ENCODE data around the gene ZBTB7C. TPM values are rescaled to one million over a fixed set of nuclear protein-coding genes. Genes with fewer than 3 reads are reported as not detected.

ZBTB7C gene
- total RNA-seq, 1 experiment from 2014 or later: not detected

DNA sequence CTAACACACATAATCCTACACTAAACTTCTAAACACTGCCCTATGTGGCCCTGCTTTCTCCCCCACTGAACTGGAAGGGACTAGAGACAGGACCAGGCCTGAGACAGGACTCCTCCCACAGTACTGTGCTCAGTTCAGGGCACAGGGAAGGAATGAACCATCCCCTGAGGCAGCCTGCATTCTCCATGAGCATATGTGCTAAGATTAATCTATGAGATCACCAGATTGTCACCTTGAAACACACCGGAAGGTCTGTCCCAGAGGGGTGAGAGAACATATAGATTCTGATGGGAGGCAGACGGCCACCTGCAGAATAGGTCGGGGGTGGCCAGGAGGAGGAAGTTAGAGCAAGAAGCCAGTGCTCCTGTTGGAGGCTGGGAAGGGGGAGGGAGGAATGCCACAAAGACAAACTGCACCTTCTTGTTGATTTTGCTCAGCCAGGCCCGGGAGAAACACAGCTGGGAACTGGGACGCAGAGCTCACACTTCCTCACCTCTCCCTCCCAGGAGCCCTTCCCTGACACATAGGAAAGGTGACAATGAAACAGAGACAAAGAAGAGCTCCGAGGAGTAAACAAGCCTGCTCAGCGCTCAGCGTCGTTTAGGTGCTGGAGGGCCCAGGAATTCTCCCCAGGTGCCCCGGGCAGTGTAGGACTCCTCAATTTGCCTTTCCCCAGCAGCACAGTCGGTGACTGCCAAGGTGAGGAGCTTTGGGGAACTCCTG, 52.1 kb downstream of the ZBTB7C start:
- H3K27me3 Mint-ChIP-seq (ENCODE audit: unreplicated experiment): peaks cover 96% of the 10 kb centered on the region
- no peaks in the 10 kb centered on the region for H3K4me1 Mint-ChIP-seq (ENCODE audit: low read depth, unreplicated experiment)
- no peak for DNase-seq
- BruUV-seq (replicated peaks): no TSS peak
- no peaks in the 10 kb centered on the region for H3K36me3 Mint-ChIP-seq (ENCODE audit: insufficient read depth, unreplicated experiment)
- no peak overlapping the region for H3K4me3 Mint-ChIP-seq (ENCODE audit: low read depth, unreplicated experiment)
- TF ChIP-seq, protein P1, sequence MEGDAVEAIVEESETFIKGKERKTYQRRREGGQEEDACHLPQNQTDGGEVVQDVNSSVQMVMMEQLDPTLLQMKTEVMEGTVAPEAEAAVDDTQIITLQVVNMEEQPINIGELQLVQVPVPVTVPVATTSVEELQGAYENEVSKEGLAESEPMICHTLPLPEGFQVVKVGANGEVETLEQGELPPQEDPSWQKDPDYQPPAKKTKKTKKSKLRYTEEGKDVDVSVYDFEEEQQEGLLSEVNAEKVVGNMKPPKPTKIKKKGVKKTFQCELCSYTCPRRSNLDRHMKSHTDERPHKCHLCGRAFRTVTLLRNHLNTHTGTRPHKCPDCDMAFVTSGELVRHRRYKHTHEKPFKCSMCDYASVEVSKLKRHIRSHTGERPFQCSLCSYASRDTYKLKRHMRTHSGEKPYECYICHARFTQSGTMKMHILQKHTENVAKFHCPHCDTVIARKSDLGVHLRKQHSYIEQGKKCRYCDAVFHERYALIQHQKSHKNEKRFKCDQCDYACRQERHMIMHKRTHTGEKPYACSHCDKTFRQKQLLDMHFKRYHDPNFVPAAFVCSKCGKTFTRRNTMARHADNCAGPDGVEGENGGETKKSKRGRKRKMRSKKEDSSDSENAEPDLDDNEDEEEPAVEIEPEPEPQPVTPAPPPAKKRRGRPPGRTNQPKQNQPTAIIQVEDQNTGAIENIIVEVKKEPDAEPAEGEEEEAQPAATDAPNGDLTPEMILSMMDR (IDR thresholded peaks at IDR 0.05; ENCODE audit: unreplicated experiment): no peak
- no peak overlapping the region for H3K27ac Mint-ChIP-seq (ENCODE audit: unreplicated experiment)
- H3K9me3 Mint-ChIP-seq (ENCODE audit: low read depth, unreplicated experiment): no peaks in the 10 kb centered on the region
- CTCF ChIA-PET: no interaction called here
- intact Hi-C loops (cut with micrococcal nuclease; ENCODE audit: unreplicated experiment): no loop called here

GRCh38 chr18:48356151-48356745, 52.9 kb downstream of the ZBTB7C start:
- peaks cover 100% of the 10 kb centered on the region for H3K27me3 Mint-ChIP-seq (ENCODE audit: unreplicated experiment)
- no peak overlapping the region for H3K4me3 Mint-ChIP-seq (ENCODE audit: low read depth, unreplicated experiment)
- no peak overlapping the region for H3K27ac Mint-ChIP-seq (ENCODE audit: unreplicated experiment)
- intact Hi-C loops (cut with micrococcal nuclease; ENCODE audit: unreplicated experiment): no loop called here
- H3K36me3 Mint-ChIP-seq (ENCODE audit: insufficient read depth, unreplicated experiment): no peaks in the 10 kb centered on the region
- TF ChIP-seq, protein P1 (IDR thresholded peaks at IDR 0.05; ENCODE audit: unreplicated experiment): no peak
- no peak for DNase-seq
- H3K9me3 Mint-ChIP-seq (ENCODE audit: low read depth, unreplicated experiment): no peaks in the 10 kb centered on the region
- H3K4me1 Mint-ChIP-seq (ENCODE audit: low read depth, unreplicated experiment): no peaks in the 10 kb centered on the region
- no TSS peak for BruUV-seq (replicated peaks)
- CTCF ChIA-PET: no interaction called here

DNA sequence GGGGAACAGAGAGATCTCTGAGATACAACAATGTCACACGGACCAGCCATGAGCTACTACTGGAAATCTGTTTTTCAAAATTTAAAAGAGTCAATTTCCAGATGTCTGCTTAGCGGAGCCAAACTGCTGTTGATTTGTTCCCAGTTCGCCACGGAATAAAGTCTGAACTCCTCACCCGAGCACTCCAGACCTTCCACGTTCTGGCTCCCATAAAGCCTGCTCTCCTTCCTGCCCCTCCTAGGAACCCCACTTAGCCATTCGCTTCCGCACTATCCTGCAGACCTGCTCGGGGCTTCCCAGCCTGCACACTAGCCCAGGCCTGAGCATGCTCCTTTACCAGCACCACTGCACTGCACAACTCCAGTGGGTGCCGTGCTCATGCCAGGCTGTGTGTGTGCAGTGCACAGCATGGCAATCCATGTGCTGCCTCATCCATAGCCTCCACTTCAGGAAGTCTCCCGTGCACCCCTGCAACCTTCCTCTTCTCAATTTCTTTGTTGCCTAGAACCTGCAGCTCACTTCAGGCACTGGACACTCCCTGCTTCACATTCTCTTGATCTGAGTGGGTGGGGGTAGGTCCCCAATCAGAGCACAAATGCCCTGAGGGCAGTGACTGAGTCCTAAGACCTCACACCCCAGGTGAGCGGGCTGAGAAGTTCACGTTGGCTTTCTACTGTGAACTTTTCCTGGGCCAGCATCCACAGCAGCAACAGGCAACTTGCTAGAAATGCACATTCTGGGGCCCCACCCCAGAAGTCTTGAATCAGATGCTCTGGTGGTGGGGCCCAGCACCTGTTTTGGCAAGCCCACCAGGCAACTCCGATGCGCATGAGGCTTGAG, 53.7 kb downstream of the ZBTB7C start:
- Mint-ChIP-seq H3K4me3 (ENCODE audit: low read depth, unreplicated experiment) (no peak overlapping the region), H3K9me3 (ENCODE audit: low read depth, unreplicated experiment) (no peaks in the 10 kb centered on the region), H3K27ac (ENCODE audit: unreplicated experiment) (no peak overlapping the region), H3K36me3 (ENCODE audit: insufficient read depth, unreplicated experiment) (no peaks in the 10 kb centered on the region), H3K4me1 (ENCODE audit: low read depth, unreplicated experiment) (no peaks in the 10 kb centered on the region), H3K27me3 (ENCODE audit: unreplicated experiment) (peaks cover 100% of the 10 kb centered on the region)
- CTCF ChIA-PET: no interaction called here
- TF ChIP-seq, protein P1 (IDR thresholded peaks at IDR 0.05; ENCODE audit: unreplicated experiment): no peak
- BruUV-seq (replicated peaks): no TSS peak
- intact Hi-C loops (cut with micrococcal nuclease; ENCODE audit: unreplicated experiment): no loop called here
- no peak for DNase-seq

GRCh38 chr18:48354746-48355260, 54.4 kb downstream of the ZBTB7C start:
- Mint-ChIP-seq H3K36me3 (ENCODE audit: insufficient read depth, unreplicated experiment) (no peaks in the 10 kb centered on the region), H3K4me1 (ENCODE audit: low read depth, unreplicated experiment) (no peaks in the 10 kb centered on the region), H3K27ac (ENCODE audit: unreplicated experiment) (no peak overlapping the region), H3K4me3 (ENCODE audit: low read depth, unreplicated experiment) (no peak overlapping the region), H3K27me3 (ENCODE audit: unreplicated experiment) (peaks cover 100% of the 10 kb centered on the region), H3K9me3 (ENCODE audit: low read depth, unreplicated experiment) (no peaks in the 10 kb centered on the region)
- BruUV-seq (replicated peaks): no TSS peak
- CTCF ChIA-PET: no interaction called here
- TF ChIP-seq, protein P1 (IDR thresholded peaks at IDR 0.05; ENCODE audit: unreplicated experiment): no peak
- intact Hi-C loops (cut with micrococcal nuclease; ENCODE audit: unreplicated experiment): no loop called here
- no peak for DNase-seq

Measured in Calu3 (cell line).